Measurements from ENCODE around the gene SCARF2.

Gene SCARF2

GRCh38 chr22:20446383-20446970, 8.9 kb upstream of the SCARF2 start (continued):
- TF ChIP-seq PRDM10 (tag by site-specific recombination; IDR thresholded peaks at IDR 0.05): peak; percentile 35; the same call in 1 of the 2 replicates
- TF ChIP-seq ZNF112 (tag by site-specific recombination; IDR thresholded peaks at IDR 0.05): no peak

GRCh38 chr22:20444325-20444724, 6.7 kb upstream of the SCARF2 start:
- POLR2A ChIA-PET: no interaction called here
- peaks cover 12 to 59% of the 10 kb centered on the region in 2 experiments; a peak in 2 of 3 replicates for H3K36me3 ChIP-seq (ENCODE audit: control insufficient read depth in 2 of 2, insufficient read depth in 1 of 2, low read length in 2 of 2)
- H3K4me1 ChIP-seq (ENCODE audit: control insufficient read depth, insufficient read depth, low read length): no peaks in the 10 kb centered on the region
- H3K4me3 ChIP-seq (ENCODE audit: low read depth, low read length): no peak overlapping the region
- no peak overlapping the region for H3K27ac ChIP-seq (ENCODE audit: extremely low read depth, low read depth, low read length)
- no peaks in the 10 kb centered on the region for H3K9me3 ChIP-seq (ENCODE audit: control insufficient read depth, insufficient read depth, low read depth, low read length)
- TF ChIP-seq ZNF777 (tag by site-specific recombination; IDR thresholded peaks at IDR 0.05; ENCODE audit: borderline replicate concordance): no peak
- TF ChIP-seq ZNF558 (tag by site-specific recombination; IDR thresholded peaks at IDR 0.05): no peak
- no peak for TF ChIP-seq ZNF513 (tag by site-specific recombination; IDR thresholded peaks at IDR 0.05)
- no peak for TF ChIP-seq AEBP2 (tag by site-specific recombination; IDR thresholded peaks at IDR 0.05; ENCODE audit: borderline replicate concordance)
- TF ChIP-seq ZNF121 (tag by site-specific recombination; IDR thresholded peaks at IDR 0.05): no peak
- CTCF ChIA-PET: interaction anchor here (0.7 to 3.8 kb wide), 4 partner anchors 9 to 62 kb away, joined by 3 to 18 read pairs (median 4); no protein-coding TSS in a partner anchor

- Histone ChIP-seq H3K36me3 (ENCODE audit: control insufficient read depth in 2 of 2, insufficient read depth in 1 of 2, low read length in 2 of 2) (peaks cover 12 to 59% of the 10 kb centered on the region in 2 experiments; a peak in 2 of 3 replicates), H3K9me3 (ENCODE audit: control insufficient read depth, insufficient read depth, low read depth, low read length) (no peaks in the 10 kb centered on the region), H3K4me3 (ENCODE audit: low read depth, low read length) (no peak overlapping the region), H3K27ac (ENCODE audit: extremely low read depth, low read depth, low read length) (no peak overlapping the region), H3K4me1 (ENCODE audit: control insufficient read depth, insufficient read depth, low read length) (no peaks in the 10 kb centered on the region)
- TF ChIP-seq GLIS1 (tag by site-specific recombination; IDR thresholded peaks at IDR 0.05) (peak; percentile 86), KLF17 (tag by site-specific recombination; IDR thresholded peaks at IDR 0.05) (no peak), MEIS1 (CRISPR knock-in tag; IDR thresholded peaks at IDR 0.05; ENCODE audit: borderline replicate concordance) (no peak), ZNF274 (IDR thresholded peaks at IDR 0.05; ENCODE audit: low read length) (no peak), ZNF274 (tag by site-specific recombination; IDR thresholded peaks at IDR 0.05; ENCODE audit: borderline replicate concordance) (no peak)
- ChIA-PET CTCF (interaction anchor here (0.7 to 3.8 kb wide), 2 partner anchors 13 to 20 kb away, joined by 3 to 18 read pairs; no protein-coding TSS in a partner anchor), POLR2A (no interaction called here)
Observed at GRCh38 chr22:20442485-20443284, 5.1 kb upstream of the SCARF2 start.

Data from HEK293 (cell line).